K562 (cell line): ENCODE measurements around the gene ILF3. TPM values are rescaled to one million over a fixed set of nuclear protein-coding genes. Genes with fewer than 3 reads are reported as not detected.

Experiments
- CHD2 ChIP-seq: IDR thresholded peaks from 2 replicates; pipeline ENCODE4 v1.6.1; 2011; ENCODE audit warnings: low read depth, low read length
- DIDO1 ChIP-seq: fragments of 450-650 bp; IDR thresholded peaks from 2 replicates; pipeline ENCODE4 v1.6.1; 2016; ENCODE audit warnings: low read depth, missing biosample characterization, missing genetic modification characterization
- GATAD2A ChIP-seq: fragments of 450-650 bp; IDR thresholded peaks from 2 replicates; pipeline ENCODE4 v1.6.1; 2017
- MEF2A ChIP-seq: IDR thresholded peaks from 2 replicates; pipeline ENCODE4 v1.6.1; 2011; ENCODE audit warnings: low read depth, mild to moderate bottlenecking, low read length, moderate library complexity; ENCODE audit not compliant: control insufficient read depth
- PHF21A ChIP-seq: fragments of 450-650 bp; IDR thresholded peaks from 2 replicates; pipeline ENCODE4 v1.6.1; 2017; ENCODE audit warnings: low read depth, borderline replicate concordance
- POLR3A ChIP-seq: IDR thresholded peaks from 2 replicates; pipeline ENCODE4 v1.6.1; 2011; ENCODE audit warnings: borderline replicate concordance, mild to moderate bottlenecking, moderate library complexity; ENCODE audit not compliant: insufficient read length, insufficient read depth; ENCODE audit errors: extremely low read depth
- RBM15 ChIP-seq: fragments of 200-400 bp; formaldehyde crosslinking; IDR thresholded peaks from 2 replicates; pipeline ENCODE4 v1.6.1; 2018; ENCODE audit warnings: mild to moderate bottlenecking, low read length, moderate library complexity; ENCODE audit not compliant: insufficient read depth
- ZNF696 ChIP-seq: fragments of 250-450 bp; sonication (Bioruptor Pico); conservative IDR thresholded peaks from 2 replicates; pipeline ENCODE4 v1.4.0; 2020; ENCODE audit warnings: mild to moderate bottlenecking, moderate library complexity
- polyA plus RNA-seq, 8 experiments: library from polyadenylated mRNA; depleted of rRNA in 4 of 8; stranded (reverse) in 5 of 8; unstranded in 3 of 8; fragments of >200 nt; fragmentation: Nextera tagmentation in 2 of 8; fragmentation: Illumina TruSeq in 1 of 8; extraction: Ambion mirVana in 2 of 8; extraction: Trizol in 1 of 8; gene quantifications; 2 replicates each; pipeline versions ENCODE4 v1.2.1 to v1.2.3, GENCODE V29; 2011 to 2014; ENCODE audit warnings: inconsistent platforms in 1 of 8, missing spikeins in 1 of 8
- total RNA-seq, 7 experiments: library from RNA; depleted of rRNA in 6 of 7; stranded (reverse); fragments of >200 nt in 6 of 7; fragmentation: Illumina TruSeq in 2 of 7; extraction: Trizol in 2 of 7; gene quantifications; 2 replicates each; pipeline versions ENCODE4 v1.2.1 to v1.2.3, GENCODE V29; 2011 to 2021; ENCODE audit warnings: low replicate concordance in 1 of 7
- TF ChIP-seq, protein P1 (sequence below), 2 experiments: fragments of 450-650 bp; formaldehyde crosslinking in 1 of 2; IDR thresholded peaks; 2 replicates each; pipeline versions ENCODE4 v1.4.0 to v1.6.1; 2014 to 2020; ENCODE audit warnings: mild to moderate bottlenecking in 2 of 2, borderline replicate concordance in 1 of 2, low read depth in 1 of 2
- TF ChIP-seq, protein P2 (sequence below): IDR thresholded peaks from 3 replicates; pipeline ENCODE4 v1.6.1; 2011; ENCODE audit warnings: borderline replicate concordance, mild to moderate bottlenecking; ENCODE audit not compliant: insufficient read length, insufficient read depth
- TF ChIP-seq, protein P3 (sequence below): fragments of 450-650 bp; IDR thresholded peaks from 2 replicates; pipeline ENCODE4 v1.7.0; 2016; ENCODE audit warnings: borderline replicate concordance
- TF ChIP-seq, protein P4 (sequence below): fragments of 250-450 bp; sonication (Bioruptor Pico); IDR thresholded peaks from 2 replicates; pipeline ENCODE4 v1.8.0; 2021; ENCODE audit warnings: moderate library complexity, mild to moderate bottlenecking, inconsistent platforms

ILF3 gene
- total and polyA plus RNA-seq, 9 of the 15 experiments (the other 6 are each of a cell fraction or from before 2014, with no cell fraction given) = 26.0 to 453 (median 175) TPM

DNA sequence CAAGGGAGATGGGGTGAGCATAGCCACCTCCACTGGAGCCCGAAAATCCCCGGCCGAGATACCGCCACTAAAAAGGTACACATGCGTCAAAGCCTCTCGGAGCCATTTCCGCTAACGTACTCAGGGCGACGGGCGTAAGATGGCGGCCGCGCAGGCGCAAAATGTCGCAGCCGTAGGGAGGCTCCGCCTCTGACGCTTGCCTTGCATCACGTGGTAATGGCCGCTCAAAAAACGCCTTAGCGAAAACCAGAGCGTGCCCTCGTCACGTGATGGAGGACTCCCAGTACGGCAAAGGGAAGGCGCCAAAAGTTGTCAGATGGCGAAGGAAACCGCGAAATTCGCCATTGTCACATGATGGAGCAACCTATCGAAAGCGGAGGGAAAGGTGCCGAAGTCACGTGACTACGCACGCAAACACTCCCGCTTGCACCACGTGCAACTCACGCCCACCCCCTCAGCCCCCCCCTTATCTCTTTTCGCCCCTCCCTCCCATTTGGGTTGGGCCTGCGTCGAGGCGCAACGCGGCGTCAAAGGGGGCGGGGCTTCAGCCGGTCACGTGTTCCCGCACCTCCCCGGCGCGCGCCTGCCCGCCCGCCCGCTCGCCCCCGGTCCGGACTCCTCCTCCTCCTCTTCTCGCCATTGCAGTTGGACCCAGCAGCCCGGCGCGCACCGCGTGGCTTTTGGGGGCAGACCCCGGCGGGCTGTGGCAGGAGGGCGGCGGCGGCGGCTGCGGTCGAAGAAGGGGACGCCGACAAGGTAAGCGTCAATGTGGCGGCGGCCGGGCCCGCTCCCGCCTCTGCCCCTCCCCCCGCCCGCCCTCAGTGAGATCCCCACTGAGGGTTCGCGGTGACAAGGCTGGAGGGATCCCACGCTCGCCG lies at the start of gene ILF3 (continued):
- TF ChIP-seq, protein P1, sequence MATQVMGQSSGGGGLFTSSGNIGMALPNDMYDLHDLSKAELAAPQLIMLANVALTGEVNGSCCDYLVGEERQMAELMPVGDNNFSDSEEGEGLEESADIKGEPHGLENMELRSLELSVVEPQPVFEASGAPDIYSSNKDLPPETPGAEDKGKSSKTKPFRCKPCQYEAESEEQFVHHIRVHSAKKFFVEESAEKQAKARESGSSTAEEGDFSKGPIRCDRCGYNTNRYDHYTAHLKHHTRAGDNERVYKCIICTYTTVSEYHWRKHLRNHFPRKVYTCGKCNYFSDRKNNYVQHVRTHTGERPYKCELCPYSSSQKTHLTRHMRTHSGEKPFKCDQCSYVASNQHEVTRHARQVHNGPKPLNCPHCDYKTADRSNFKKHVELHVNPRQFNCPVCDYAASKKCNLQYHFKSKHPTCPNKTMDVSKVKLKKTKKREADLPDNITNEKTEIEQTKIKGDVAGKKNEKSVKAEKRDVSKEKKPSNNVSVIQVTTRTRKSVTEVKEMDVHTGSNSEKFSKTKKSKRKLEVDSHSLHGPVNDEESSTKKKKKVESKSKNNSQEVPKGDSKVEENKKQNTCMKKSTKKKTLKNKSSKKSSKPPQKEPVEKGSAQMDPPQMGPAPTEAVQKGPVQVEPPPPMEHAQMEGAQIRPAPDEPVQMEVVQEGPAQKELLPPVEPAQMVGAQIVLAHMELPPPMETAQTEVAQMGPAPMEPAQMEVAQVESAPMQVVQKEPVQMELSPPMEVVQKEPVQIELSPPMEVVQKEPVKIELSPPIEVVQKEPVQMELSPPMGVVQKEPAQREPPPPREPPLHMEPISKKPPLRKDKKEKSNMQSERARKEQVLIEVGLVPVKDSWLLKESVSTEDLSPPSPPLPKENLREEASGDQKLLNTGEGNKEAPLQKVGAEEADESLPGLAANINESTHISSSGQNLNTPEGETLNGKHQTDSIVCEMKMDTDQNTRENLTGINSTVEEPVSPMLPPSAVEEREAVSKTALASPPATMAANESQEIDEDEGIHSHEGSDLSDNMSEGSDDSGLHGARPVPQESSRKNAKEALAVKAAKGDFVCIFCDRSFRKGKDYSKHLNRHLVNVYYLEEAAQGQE (IDR thresholded peaks at IDR 0.05; ENCODE audit: borderline replicate concordance) = peak; percentile 99
- TF ChIP-seq, protein P1 (CRISPR knock-in tag; IDR thresholded peaks at IDR 0.05; ENCODE audit: low read depth) = peak; percentile 79; the same call in 1 of the 2 replicates
- TF ChIP-seq RBM15 (no peak), CHD2 (no peak; the same call in 1 of the 2 replicates), ZNF696 (CRISPR knock-in tag) (no peak), DIDO1 (peak; percentile 52), POLR3A (no peak), MEF2A (no peak), PHF21A (no peak), GATAD2A (no peak)
- TF ChIP-seq, protein P2, sequence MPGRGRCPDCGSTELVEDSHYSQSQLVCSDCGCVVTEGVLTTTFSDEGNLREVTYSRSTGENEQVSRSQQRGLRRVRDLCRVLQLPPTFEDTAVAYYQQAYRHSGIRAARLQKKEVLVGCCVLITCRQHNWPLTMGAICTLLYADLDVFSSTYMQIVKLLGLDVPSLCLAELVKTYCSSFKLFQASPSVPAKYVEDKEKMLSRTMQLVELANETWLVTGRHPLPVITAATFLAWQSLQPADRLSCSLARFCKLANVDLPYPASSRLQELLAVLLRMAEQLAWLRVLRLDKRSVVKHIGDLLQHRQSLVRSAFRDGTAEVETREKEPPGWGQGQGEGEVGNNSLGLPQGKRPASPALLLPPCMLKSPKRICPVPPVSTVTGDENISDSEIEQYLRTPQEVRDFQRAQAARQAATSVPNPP = no peak
- TF ChIP-seq, protein P3, sequence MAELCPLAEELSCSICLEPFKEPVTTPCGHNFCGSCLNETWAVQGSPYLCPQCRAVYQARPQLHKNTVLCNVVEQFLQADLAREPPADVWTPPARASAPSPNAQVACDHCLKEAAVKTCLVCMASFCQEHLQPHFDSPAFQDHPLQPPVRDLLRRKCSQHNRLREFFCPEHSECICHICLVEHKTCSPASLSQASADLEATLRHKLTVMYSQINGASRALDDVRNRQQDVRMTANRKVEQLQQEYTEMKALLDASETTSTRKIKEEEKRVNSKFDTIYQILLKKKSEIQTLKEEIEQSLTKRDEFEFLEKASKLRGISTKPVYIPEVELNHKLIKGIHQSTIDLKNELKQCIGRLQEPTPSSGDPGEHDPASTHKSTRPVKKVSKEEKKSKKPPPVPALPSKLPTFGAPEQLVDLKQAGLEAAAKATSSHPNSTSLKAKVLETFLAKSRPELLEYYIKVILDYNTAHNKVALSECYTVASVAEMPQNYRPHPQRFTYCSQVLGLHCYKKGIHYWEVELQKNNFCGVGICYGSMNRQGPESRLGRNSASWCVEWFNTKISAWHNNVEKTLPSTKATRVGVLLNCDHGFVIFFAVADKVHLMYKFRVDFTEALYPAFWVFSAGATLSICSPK = no peak
- TF ChIP-seq, protein P4, sequence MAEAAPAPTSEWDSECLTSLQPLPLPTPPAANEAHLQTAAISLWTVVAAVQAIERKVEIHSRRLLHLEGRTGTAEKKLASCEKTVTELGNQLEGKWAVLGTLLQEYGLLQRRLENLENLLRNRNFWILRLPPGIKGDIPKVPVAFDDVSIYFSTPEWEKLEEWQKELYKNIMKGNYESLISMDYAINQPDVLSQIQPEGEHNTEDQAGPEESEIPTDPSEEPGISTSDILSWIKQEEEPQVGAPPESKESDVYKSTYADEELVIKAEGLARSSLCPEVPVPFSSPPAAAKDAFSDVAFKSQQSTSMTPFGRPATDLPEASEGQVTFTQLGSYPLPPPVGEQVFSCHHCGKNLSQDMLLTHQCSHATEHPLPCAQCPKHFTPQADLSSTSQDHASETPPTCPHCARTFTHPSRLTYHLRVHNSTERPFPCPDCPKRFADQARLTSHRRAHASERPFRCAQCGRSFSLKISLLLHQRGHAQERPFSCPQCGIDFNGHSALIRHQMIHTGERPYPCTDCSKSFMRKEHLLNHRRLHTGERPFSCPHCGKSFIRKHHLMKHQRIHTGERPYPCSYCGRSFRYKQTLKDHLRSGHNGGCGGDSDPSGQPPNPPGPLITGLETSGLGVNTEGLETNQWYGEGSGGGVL (CRISPR knock-in tag) = no peak
